IPS-20b (cell line): ENCODE data around the gene BCL6B.

ENCODE experiments used
- H3K27ac ChIP-seq: one replicate; pipeline ENCODE4 v1.5.1; 2013; ENCODE audit warnings: low read length
- H3K27me3 ChIP-seq: 2 replicates; pipeline ENCODE4 v1.6.1; 2013; ENCODE audit warnings: mild to moderate bottlenecking, low read length, inconsistent platforms; ENCODE audit not compliant: insufficient read depth
- H3K36me3 ChIP-seq: 2 replicates; pipeline ENCODE4 v1.6.1; 2013; ENCODE audit warnings: low read depth, mild to moderate bottlenecking, inconsistent platforms, low read length, moderate library complexity; ENCODE audit not compliant: insufficient read depth
- H3K4me1 ChIP-seq: 2 replicates; pipeline ENCODE4 v1.6.1; 2013; ENCODE audit warnings: mild to moderate bottlenecking, control low read depth, inconsistent platforms, low read length, moderate library complexity; ENCODE audit not compliant: insufficient read depth
- H3K4me3 ChIP-seq: 2 replicates; pipeline ENCODE4 v1.5.1; 2013; ENCODE audit warnings: mild to moderate bottlenecking, low read length, inconsistent platforms
- H3K9ac ChIP-seq: 2 replicates; pipeline ENCODE4 v1.6.1; 2013; ENCODE audit warnings: low read depth, mild to moderate bottlenecking, inconsistent platforms, low read length, moderate library complexity
- H3K9me3 ChIP-seq: 2 replicates; pipeline ENCODE4 v1.6.1; 2013; ENCODE audit warnings: mild to moderate bottlenecking, low read depth, low read length, inconsistent platforms; ENCODE audit not compliant: insufficient read depth

BCL6B gene

DNA sequence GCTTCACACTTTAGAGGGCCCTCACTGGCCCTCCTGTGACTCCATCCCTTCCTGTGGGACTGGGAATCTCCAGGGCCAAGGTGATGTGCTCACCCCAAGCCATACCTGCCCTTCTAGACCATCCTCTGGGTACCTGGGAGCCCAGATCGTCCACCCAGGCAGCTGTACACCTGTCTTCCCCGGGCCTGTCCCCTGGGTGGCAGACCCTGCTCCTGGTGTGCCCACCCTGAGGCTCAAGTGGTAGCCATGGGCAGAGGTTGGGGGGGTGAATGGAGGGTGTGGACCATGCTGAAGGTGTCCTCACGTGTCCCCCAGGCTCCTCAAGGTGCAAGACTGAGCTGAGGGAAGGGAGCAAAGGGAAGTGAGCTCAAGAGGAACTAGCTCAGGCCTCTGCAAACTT is 47.9 kb downstream of the BCL6B start:
- Histone ChIP-seq H3K4me1 (no peaks in the 10 kb centered on the region), H3K4me3 (no peak overlapping the region), H3K36me3 (no peaks in the 10 kb centered on the region), H3K27me3 (no peaks in the 10 kb centered on the region; the same call in 1 of the 2 replicates), H3K9me3 (peaks cover 16% of the 10 kb centered on the region), H3K9ac (no peak overlapping the region), H3K27ac (no peak overlapping the region)

DNA sequence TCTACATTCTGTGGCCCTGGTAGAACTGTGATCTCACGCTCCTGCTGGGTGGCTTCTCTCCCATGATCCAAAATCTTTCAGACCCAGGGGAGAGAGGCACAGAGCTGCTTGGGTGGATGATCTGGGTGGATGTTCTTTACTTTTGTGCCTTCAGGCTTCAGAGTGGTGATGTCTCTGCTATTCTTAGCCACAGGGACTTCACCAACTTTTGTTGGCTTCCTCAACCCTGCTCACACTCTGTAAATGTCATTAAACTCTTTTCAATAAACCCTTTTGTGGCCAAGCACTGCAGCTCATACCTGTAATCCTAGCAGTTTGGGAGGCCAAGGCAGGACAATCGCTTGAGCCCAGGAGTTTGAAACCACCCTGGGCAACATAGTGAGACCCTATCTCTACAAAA is 49.6 kb downstream of the BCL6B start:
- Histone ChIP-seq H3K4me3 (no peak overlapping the region), H3K36me3 (no peaks in the 10 kb centered on the region), H3K9ac (no peak overlapping the region)

GRCh38 chr17:7074931-7075330 is 52.1 kb downstream of the BCL6B start:
- no peaks in the 10 kb centered on the region for H3K4me1 ChIP-seq
- H3K9ac ChIP-seq, result no peak overlapping the region

More for the DNA sequence above, 49.6 kb downstream of the BCL6B start:
- Histone ChIP-seq H3K27me3 (no peaks in the 10 kb centered on the region; the same call in 1 of the 2 replicates), H3K9me3 (peaks cover 11% of the 10 kb centered on the region), H3K4me1 (no peaks in the 10 kb centered on the region), H3K27ac (no peak overlapping the region)

DNA sequence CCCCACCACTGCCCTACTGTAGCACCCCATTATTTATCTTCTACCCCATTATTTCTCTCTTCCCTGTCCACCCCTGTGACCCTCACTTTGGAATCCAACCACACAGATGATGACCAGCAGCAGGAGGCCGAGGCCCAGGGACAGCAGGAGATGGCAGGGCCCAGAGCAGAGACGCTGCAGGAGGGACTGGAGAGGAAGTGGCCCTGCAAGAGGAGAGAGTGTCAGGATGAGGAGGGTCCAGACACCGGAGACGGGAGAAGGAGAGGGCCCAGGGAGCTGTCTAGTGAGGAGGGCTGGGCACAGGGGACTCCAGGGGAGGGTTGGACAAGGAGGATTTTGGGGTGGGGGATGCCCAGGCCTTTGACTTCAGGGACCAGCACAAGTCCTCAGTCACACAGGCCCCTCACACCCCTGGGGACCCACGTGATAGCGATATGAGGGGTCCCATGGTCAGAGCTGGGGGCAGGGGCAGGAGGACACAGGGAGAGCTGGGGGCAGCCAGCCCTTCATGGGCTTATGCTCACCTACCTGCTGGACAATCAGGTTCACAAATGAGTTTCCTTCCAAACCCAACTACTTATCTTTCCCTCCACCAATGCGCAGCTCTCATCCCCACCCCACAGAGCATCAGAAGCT is 55.2 kb downstream of the BCL6B start:
- no peak overlapping the region for H3K4me3 ChIP-seq
- H3K27ac ChIP-seq, result no peak overlapping the region
- no peaks in the 10 kb centered on the region for H3K4me1 ChIP-seq
- H3K9ac ChIP-seq, result no peak overlapping the region
- no peaks in the 10 kb centered on the region for H3K36me3 ChIP-seq
- no peaks in the 10 kb centered on the region for H3K9me3 ChIP-seq
- H3K27me3 ChIP-seq, result no peaks in the 10 kb centered on the region

More at GRCh38 chr17:7074931-7075330, 52.1 kb downstream of the BCL6B start:
- no peaks in the 10 kb centered on the region; the same call in 1 of the 2 replicates for H3K27me3 ChIP-seq
- H3K4me3 ChIP-seq, result no peak overlapping the region
- no peaks in the 10 kb centered on the region for H3K36me3 ChIP-seq
- H3K9me3 ChIP-seq, result no peaks in the 10 kb centered on the region
- no peak overlapping the region for H3K27ac ChIP-seq

DNA sequence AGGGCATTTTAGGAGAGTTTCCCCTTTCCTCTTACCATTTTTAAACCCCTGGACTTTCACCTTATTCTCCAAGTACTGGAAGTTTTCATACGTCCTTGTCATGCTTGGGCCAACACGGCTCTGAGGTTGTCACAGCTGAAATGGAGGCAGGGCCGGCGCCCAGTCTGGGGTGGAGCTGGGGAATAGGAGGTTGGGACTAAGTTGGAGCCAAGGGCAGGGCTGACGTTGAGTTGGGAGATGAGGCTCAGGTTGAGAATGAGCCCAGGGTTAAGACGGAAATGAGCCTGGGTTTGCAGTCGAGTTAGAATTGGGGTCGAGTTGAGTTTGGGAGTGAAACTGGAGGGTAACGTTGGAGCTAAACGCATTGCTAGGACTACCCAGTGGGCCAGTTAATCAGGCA is 55.9 kb downstream of the BCL6B start:
- Histone ChIP-seq H3K27me3 (no peaks in the 10 kb centered on the region), H3K27ac (no peak overlapping the region), H3K4me3 (no peak overlapping the region), H3K4me1 (no peaks in the 10 kb centered on the region), H3K36me3 (no peaks in the 10 kb centered on the region), H3K9me3 (no peaks in the 10 kb centered on the region), H3K9ac (no peak overlapping the region)
